ENCODE measurements around the gene TCF19.

The TCF19 gene

GRCh38 chr6:31210741-31211532, 52.5 kb downstream of the TCF19 start:
- DNase-seq = no peak
